ENCODE measurements around the gene ARHGEF28. TPM values are rescaled to one million over a fixed set of nuclear protein-coding genes. Genes with fewer than 3 reads are reported as not detected.

The ARHGEF28 gene
- total and polyA plus RNA-seq, 2 of the 13 experiments (the other 11 are each of a cell fraction or from before 2014, with no cell fraction given), result 17.4 to 34.1 TPM

DNA sequence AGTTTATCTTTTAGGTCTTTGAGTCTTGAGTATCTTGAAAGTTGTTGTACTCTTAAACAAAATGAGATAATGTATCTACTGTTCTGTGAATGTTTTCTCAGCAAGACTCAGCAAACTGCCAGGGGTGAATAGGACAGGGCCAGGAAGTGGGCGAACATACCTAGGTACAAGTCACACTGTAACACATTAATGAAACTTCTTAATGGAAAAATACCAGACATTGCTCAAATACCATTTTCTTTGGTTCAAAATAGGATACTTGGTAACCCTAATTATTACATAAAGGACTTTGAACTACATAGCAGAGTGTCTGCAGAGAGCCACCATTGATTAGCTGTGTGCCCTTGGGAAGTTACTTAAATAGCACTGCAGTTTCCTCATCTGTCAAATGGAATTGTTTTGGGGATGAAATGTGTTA lies 197.5 kb downstream of the ARHGEF28 start (continued):
- TF ChIP-seq, protein P1, sequence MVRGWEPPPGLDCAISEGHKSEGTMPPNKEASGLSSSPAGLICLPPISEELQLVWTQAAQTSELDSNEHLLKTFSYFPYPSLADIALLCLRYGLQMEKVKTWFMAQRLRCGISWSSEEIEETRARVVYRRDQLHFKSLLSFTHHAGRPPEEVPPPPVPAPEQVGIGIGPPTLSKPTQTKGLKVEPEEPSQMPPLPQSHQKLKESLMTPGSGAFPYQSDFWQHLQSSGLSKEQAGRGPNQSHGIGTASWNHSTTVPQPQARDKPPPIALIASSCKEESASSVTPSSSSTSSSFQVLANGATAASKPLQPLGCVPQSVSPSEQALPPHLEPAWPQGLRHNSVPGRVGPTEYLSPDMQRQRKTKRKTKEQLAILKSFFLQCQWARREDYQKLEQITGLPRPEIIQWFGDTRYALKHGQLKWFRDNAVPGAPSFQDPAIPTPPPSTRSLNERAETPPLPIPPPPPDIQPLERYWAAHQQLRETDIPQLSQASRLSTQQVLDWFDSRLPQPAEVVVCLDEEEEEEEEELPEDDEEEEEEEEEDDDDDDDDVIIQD (CRISPR knock-in tag; IDR thresholded peaks at IDR 0.05; ENCODE audit: low read depth), result no peak
- no peak for TF ChIP-seq KLF16 (CRISPR knock-in tag; IDR thresholded peaks at IDR 0.05)
- peak; percentile 54 for TF ChIP-seq NR2F2 (IDR thresholded peaks at IDR 0.05; ENCODE audit: borderline replicate concordance, low read depth)
- peak; percentile 20; the same call in 1 of the 2 replicates for TF ChIP-seq GATA4 (IDR thresholded peaks at IDR 0.05; ENCODE audit: borderline replicate concordance, low read depth)
- TF ChIP-seq KAT8 (CRISPR knock-in tag; IDR thresholded peaks at IDR 0.05), result peak; percentile 78
- 0 out of 2 replicates have a peak, but pooled peaks have one; percentile 18 for TF ChIP-seq KDM3A (CRISPR knock-in tag; IDR thresholded peaks at IDR 0.05; ENCODE audit: low read depth)
- TF ChIP-seq, protein P2, sequence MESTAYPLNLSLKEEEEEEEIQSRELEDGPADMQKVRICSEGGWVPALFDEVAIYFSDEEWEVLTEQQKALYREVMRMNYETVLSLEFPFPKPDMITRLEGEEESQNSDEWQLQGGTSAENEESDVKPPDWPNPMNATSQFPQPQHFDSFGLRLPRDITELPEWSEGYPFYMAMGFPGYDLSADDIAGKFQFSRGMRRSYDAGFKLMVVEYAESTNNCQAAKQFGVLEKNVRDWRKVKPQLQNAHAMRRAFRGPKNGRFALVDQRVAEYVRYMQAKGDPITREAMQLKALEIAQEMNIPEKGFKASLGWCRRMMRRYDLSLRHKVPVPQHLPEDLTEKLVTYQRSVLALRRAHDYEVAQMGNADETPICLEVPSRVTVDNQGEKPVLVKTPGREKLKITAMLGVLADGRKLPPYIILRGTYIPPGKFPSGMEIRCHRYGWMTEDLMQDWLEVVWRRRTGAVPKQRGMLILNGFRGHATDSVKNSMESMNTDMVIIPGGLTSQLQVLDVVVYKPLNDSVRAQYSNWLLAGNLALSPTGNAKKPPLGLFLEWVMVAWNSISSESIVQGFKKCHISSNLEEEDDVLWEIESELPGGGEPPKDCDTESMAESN (CRISPR knock-in tag; conservative IDR thresholded peaks at IDR 0.05), result 0 out of 2 replicates have a peak, but pooled peaks have one; percentile 32
- TF ChIP-seq ZNF775 (CRISPR knock-in tag; IDR thresholded peaks at IDR 0.05; ENCODE audit: borderline replicate concordance), result no peak
- no peak for TF ChIP-seq ZNF253 (CRISPR knock-in tag; IDR thresholded peaks at IDR 0.05; ENCODE audit: borderline replicate concordance)
- peak; percentile 77 for TF ChIP-seq ZNF629 (CRISPR knock-in tag; conservative IDR thresholded peaks at IDR 0.05)
- peak; percentile 89 for TF ChIP-seq HNF4A (CRISPR knock-in tag; IDR thresholded peaks at IDR 0.05)
- TF ChIP-seq, protein P3, sequence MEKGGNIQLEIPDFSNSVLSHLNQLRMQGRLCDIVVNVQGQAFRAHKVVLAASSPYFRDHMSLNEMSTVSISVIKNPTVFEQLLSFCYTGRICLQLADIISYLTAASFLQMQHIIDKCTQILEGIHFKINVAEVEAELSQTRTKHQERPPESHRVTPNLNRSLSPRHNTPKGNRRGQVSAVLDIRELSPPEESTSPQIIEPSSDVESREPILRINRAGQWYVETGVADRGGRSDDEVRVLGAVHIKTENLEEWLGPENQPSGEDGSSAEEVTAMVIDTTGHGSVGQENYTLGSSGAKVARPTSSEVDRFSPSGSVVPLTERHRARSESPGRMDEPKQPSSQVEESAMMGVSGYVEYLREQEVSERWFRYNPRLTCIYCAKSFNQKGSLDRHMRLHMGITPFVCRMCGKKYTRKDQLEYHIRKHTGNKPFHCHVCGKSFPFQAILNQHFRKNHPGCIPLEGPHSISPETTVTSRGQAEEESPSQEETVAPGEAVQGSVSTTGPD (CRISPR knock-in tag; IDR thresholded peaks at IDR 0.05), result no peak
- TF ChIP-seq ZNF121 (CRISPR knock-in tag; IDR thresholded peaks at IDR 0.05), result no peak
- no peak for TF ChIP-seq SMARCC2 (IDR thresholded peaks at IDR 0.05)
- peak; percentile 98 for TF ChIP-seq RARA (CRISPR knock-in tag; IDR thresholded peaks at IDR 0.05)
- TF ChIP-seq ERF (CRISPR knock-in tag; IDR thresholded peaks at IDR 0.05), result peak; percentile 30; the same call in 1 of the 2 replicates
- TF ChIP-seq, protein P4, sequence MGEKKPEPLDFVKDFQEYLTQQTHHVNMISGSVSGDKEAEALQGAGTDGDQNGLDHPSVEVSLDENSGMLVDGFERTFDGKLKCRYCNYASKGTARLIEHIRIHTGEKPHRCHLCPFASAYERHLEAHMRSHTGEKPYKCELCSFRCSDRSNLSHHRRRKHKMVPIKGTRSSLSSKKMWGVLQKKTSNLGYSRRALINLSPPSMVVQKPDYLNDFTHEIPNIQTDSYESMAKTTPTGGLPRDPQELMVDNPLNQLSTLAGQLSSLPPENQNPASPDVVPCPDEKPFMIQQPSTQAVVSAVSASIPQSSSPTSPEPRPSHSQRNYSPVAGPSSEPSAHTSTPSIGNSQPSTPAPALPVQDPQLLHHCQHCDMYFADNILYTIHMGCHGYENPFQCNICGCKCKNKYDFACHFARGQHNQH (CRISPR knock-in tag; IDR thresholded peaks at IDR 0.05), result peak; percentile 33; the same call in 1 of the 2 replicates
- TF ChIP-seq TOE1 (CRISPR knock-in tag; IDR thresholded peaks at IDR 0.05), result no peak
- TF ChIP-seq BCL6 (CRISPR knock-in tag; IDR thresholded peaks at IDR 0.05), result peak; percentile 80
- TF ChIP-seq SRY (CRISPR knock-in tag; IDR thresholded peaks at IDR 0.05), result no peak
- no peak for TF ChIP-seq TSC22D2 (CRISPR knock-in tag; IDR thresholded peaks at IDR 0.05; ENCODE audit: borderline replicate concordance)
- peak; percentile 90 for TF ChIP-seq NCOA2 (CRISPR knock-in tag; IDR thresholded peaks at IDR 0.05)
- no peak for TF ChIP-seq MTF1 (CRISPR knock-in tag; IDR thresholded peaks at IDR 0.05)
- TF ChIP-seq, protein P5, sequence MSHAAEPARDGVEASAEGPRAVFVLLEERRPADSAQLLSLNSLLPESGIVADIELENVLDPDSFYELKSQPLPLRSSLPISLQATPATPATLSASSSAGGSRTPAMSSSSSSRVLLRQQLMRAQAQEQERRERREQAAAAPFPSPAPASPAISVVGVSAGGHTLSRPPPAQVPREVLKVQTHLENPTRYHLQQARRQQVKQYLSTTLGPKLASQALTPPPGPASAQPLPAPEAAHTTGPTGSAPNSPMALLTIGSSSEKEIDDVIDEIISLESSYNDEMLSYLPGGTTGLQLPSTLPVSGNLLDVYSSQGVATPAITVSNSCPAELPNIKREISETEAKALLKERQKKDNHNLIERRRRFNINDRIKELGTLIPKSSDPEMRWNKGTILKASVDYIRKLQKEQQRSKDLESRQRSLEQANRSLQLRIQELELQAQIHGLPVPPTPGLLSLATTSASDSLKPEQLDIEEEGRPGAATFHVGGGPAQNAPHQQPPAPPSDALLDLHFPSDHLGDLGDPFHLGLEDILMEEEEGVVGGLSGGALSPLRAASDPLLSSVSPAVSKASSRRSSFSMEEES (CRISPR knock-in tag; IDR thresholded peaks at IDR 0.05), result 0 out of 2 replicates have a peak, but pooled peaks have one; percentile 37
- TF ChIP-seq ZNF446 (CRISPR knock-in tag; IDR thresholded peaks at IDR 0.05), result no peak
